Tibial nerve (tissue), 4 donors: Measurements from ENCODE around the gene CHAC1. TPM values are rescaled to one million over a fixed set of nuclear protein-coding genes. Genes with fewer than 3 reads are reported as not detected.

Source experiments
- DNase-seq, 2 donors: peaks; one replicate each; pipeline ENCODE4 v3.0.0-alpha.2; 2019; ENCODE audit warnings: low spot score in 2 of 2
- H3K27ac ChIP-seq, 4 donors: fragments of 200-600 bp; sonication (generic) in 3 of 4; one replicate each; pipeline ENCODE4 v1.5.1; 2017 to 2019; ENCODE audit warnings: mild to moderate bottlenecking in 1 of 4
- H3K27me3 ChIP-seq, 2 donors: fragments of 200-600 bp; sonication (generic) in 1 of 2; one replicate each; pipeline versions ENCODE4 v1.5.1 to v1.6.0; 2017 to 2019
- H3K36me3 ChIP-seq, 3 donors: fragments of 200-600 bp; sonication (generic); one replicate each; pipeline ENCODE4 v1.5.1; 2018 to 2019
- H3K4me1 ChIP-seq, 4 donors: fragments of 200-600 bp; sonication (generic) in 3 of 4; one replicate each; pipeline ENCODE4 v1.5.1; 2017 to 2019
- H3K4me3 ChIP-seq, 4 donors: fragments of 200-600 bp; sonication (generic) in 3 of 4; one replicate each; pipeline ENCODE4 v1.5.1; 2017 to 2019; ENCODE audit warnings: mild to moderate bottlenecking in 1 of 4, moderate library complexity in 1 of 4
- H3K9me3 ChIP-seq, 4 donors: fragments of 200-600 bp; sonication (generic) in 3 of 4; one replicate each; pipeline ENCODE4 v1.5.1; 2017 to 2019
- EP300 ChIP-seq, 2 donors: sonication (generic); formaldehyde crosslinking; IDR thresholded peaks; one replicate each; pipeline ENCODE4 v1.6.1; 2017; ENCODE audit warnings: antibody characterized with exemption in 2 of 2, mild to moderate bottlenecking in 1 of 2
- POLR2A ChIP-seq, 2 donors: fragments of 450-650 bp; IDR thresholded peaks; one replicate each; pipeline ENCODE4 v1.6.1; 2017; ENCODE audit warnings: antibody characterized with exemption in 2 of 2, mild to moderate bottlenecking in 2 of 2, moderate library complexity in 2 of 2
- WGBS, 2 donors: methylation state at CpG; one replicate each; pipeline ENCODE4 v1.1.5; 2018; 5-methylcytosine and 5-hydroxymethylcytosine counted together
- total RNA-seq, 4 donors: library from RNA; depleted of rRNA; stranded (reverse); fragments of >200 nt; gene quantifications; one replicate each; pipeline ENCODE4 v1.1.0, GENCODE V29; 2016
- TF ChIP-seq, protein P1 (sequence below), 5 experiments: fragments of 200-600 bp in 3 of 5; fragments of 450-650 bp in 2 of 5; sonication (generic) in 3 of 5; IDR thresholded peaks; one replicate each; pipeline ENCODE4 v1.5.1; 2016 to 2019; ENCODE audit warnings: antibody characterized with exemption in 5 of 5, mild to moderate bottlenecking in 3 of 5, moderate library complexity in 2 of 5

The CHAC1 gene
- total RNA-seq, 4 donors from 2014 or later: 2.7 TPM; not detected in 3

- H3K27me3 ChIP-seq: peaks cover 0 to 36% of the 10 kb centered on the region in 2 donors
- WGBS, 2 donors: 94 to 95% methylated on average over 6 of the region's 6 CpGs
- no peak for DNase-seq
- H3K4me3 ChIP-seq: no peak overlapping the region
- no peaks in the 10 kb centered on the region for H3K36me3 ChIP-seq
- H3K4me1 ChIP-seq: peaks cover 0 to 23% (median 18%) of the 10 kb centered on the region in 4 donors
- no peaks in the 10 kb centered on the region for H3K9me3 ChIP-seq
- H3K27ac ChIP-seq: no peak overlapping the region
- TF ChIP-seq EP300 (IDR thresholded peaks at IDR 0.05): no peak
- TF ChIP-seq, protein P1, sequence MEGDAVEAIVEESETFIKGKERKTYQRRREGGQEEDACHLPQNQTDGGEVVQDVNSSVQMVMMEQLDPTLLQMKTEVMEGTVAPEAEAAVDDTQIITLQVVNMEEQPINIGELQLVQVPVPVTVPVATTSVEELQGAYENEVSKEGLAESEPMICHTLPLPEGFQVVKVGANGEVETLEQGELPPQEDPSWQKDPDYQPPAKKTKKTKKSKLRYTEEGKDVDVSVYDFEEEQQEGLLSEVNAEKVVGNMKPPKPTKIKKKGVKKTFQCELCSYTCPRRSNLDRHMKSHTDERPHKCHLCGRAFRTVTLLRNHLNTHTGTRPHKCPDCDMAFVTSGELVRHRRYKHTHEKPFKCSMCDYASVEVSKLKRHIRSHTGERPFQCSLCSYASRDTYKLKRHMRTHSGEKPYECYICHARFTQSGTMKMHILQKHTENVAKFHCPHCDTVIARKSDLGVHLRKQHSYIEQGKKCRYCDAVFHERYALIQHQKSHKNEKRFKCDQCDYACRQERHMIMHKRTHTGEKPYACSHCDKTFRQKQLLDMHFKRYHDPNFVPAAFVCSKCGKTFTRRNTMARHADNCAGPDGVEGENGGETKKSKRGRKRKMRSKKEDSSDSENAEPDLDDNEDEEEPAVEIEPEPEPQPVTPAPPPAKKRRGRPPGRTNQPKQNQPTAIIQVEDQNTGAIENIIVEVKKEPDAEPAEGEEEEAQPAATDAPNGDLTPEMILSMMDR (IDR thresholded peaks at IDR 0.05): no peak
- TF ChIP-seq POLR2A (IDR thresholded peaks at IDR 0.05): no peak
Measured at GRCh38 chr15:40934457-40934856, 18.8 kb upstream of the CHAC1 start.

GRCh38 chr15:40936234-40936708, 17.0 kb upstream of the CHAC1 start:
- DNase-seq: no peak
- Histone ChIP-seq H3K4me3 (no peak overlapping the region), H3K9me3 (no peaks in the 10 kb centered on the region), H3K4me1 (peaks cover 0 to 18% (median 12%) of the 10 kb centered on the region in 4 donors), H3K27ac (no peak overlapping the region), H3K27me3 (peaks cover 0 to 18% of the 10 kb centered on the region in 2 donors), H3K36me3 (no peaks in the 10 kb centered on the region)
- WGBS, 2 donors: 87 to 95% methylated on average over 21 to 30 of the region's 31 CpGs
- TF ChIP-seq, protein P1 (IDR thresholded peaks at IDR 0.05): no peak
- no peak for TF ChIP-seq EP300 (IDR thresholded peaks at IDR 0.05)
- TF ChIP-seq POLR2A (IDR thresholded peaks at IDR 0.05): no peak

DNA sequence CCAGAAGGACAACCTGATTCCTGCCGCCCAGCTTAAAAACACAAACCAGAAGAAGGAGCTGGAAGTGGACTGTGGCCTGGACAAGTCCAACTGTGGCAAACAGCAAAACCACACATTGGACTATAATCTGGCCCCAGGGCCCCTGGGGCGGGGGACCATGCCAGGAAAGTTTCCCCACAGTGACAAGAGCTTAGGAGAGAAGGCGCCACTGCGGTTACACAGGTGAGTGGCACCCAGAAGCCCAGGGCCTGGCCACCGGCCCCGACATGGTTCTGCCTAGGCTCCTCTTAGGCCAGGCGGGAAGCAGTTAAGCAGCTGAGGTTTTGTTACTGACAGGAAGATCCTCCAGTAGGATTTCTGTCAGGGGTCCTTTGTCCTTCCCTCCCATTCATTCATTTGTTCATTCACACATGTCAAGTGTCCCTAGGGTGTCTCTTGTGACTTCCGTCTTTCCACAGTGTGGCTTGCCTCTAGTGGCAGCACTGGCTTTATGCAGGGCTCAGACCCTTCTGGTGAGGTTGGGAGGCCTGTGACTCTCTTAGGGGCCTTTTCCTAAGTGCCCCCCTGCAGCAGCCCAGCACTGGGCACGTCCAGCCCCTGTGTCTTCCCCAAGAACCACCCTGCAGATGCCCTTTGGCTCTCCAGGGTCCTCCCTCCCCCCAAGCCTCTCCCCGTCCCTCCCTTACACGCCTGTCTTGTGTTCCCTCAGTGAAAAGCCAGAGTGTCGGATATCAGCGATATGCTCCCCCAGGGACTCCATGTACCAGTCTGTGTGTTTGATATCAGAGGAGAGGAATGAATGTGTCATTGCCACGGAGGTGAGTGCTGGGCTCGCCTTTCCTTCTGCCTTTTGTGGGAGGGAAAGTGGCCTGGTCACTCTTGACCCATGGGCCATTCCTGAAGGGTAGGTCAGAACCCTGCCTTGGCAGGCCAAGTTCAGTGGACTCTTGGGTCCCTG, 16.3 kb upstream of the CHAC1 start:
- H3K27ac ChIP-seq: no peak overlapping the region

GRCh38 chr15:40937762-40938535, 15.3 kb upstream of the CHAC1 start:
- DNase-seq: no peak
- Histone ChIP-seq H3K4me1 (peaks cover 0 to 28% (median 21%) of the 10 kb centered on the region in 4 donors), H3K9me3 (no peaks in the 10 kb centered on the region), H3K4me3 (no peak overlapping the region), H3K27me3 (peaks cover 0 to under 1% of the 10 kb centered on the region in 2 donors), H3K27ac (no peak overlapping the region), H3K36me3 (no peaks in the 10 kb centered on the region)
- no peak for TF ChIP-seq EP300 (IDR thresholded peaks at IDR 0.05)
- TF ChIP-seq, protein P1 (IDR thresholded peaks at IDR 0.05): peak in 2 of 5 experiments; percentile 7 to 14
- no peak for TF ChIP-seq POLR2A (IDR thresholded peaks at IDR 0.05)
- WGBS, 2 donors: 73 to 78% methylated on average over 19 of the region's 19 CpGs

More for the DNA sequence above, 16.3 kb upstream of the CHAC1 start:
- peaks cover 0 to 18% (median 11%) of the 10 kb centered on the region in 4 donors for H3K4me1 ChIP-seq
- no peaks in the 10 kb centered on the region for H3K36me3 ChIP-seq
- DNase-seq: no peak
- H3K4me3 ChIP-seq: no peak overlapping the region
- 75 to 79% methylated on average over 13 to 15 of the region's 15 CpGs for WGBS, 2 donors
- no peak for TF ChIP-seq EP300 (IDR thresholded peaks at IDR 0.05)
- no peak for TF ChIP-seq POLR2A (IDR thresholded peaks at IDR 0.05)
- TF ChIP-seq, protein P1 (IDR thresholded peaks at IDR 0.05): no peak
- no peaks in the 10 kb centered on the region for H3K9me3 ChIP-seq
- H3K27me3 ChIP-seq: peaks cover 0 to 11% of the 10 kb centered on the region in 2 donors
